HG03064 (cell line): ENCODE data around the gene SPINT1.
A peak's percentile ranks its signal among the peaks of the same experiment; 100 is the strongest.

Experiments used
- ATAC-seq: cut with Tn5 transposase; IDR thresholded peaks from one replicate; pipeline ENCODE4 v1.9.1; 2021; ENCODE audit warnings: low read depth; ENCODE audit not compliant: unreplicated experiment

Gene SPINT1, protein sequence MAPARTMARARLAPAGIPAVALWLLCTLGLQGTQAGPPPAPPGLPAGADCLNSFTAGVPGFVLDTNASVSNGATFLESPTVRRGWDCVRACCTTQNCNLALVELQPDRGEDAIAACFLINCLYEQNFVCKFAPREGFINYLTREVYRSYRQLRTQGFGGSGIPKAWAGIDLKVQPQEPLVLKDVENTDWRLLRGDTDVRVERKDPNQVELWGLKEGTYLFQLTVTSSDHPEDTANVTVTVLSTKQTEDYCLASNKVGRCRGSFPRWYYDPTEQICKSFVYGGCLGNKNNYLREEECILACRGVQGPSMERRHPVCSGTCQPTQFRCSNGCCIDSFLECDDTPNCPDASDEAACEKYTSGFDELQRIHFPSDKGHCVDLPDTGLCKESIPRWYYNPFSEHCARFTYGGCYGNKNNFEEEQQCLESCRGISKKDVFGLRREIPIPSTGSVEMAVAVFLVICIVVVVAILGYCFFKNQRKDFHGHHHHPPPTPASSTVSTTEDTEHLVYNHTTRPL

DNA sequence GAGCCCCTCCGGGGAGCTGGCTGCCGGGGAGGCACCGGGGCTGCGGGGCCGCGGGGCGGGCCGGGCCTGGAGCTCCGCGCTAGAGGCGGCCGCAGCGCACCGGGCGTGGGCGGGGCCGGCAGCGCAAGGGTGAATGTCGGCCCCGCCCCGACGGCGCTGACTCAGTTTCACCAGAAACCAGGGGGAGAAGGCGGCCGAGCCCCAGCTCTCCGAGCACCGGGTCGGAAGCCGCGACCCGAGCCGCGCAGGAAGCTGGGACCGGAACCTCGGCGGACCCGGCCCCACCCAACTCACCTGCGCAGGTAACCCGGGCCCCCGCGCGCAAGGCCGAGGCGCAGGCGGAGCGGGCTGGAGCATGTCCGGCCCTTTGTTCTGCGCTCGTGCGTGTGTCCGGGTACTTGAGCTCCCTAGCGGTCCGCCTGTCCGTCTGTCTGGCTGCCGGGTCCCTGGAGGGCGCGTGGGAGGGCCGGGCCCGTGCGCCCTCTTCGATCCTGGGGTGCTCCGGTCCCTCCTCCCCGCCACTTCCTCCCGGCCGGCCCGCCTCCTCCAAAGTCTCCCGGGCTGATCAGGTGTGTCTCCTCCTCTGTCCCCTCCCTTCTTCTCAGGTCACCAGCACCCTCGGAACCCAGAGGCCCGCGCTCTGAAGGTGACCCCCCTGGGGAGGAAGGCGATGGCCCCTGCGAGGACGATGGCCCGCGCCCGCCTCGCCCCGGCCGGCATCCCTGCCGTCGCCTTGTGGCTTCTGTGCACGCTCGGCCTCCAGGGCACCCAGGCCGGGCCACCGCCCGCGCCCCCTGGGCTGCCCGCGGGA, at the start of gene SPINT1:
TSS of gene SPINT1 (plus strand) at position 164 of the 811 bp plus-strand sequence. CDS start at position 671, 507 bp downstream.
- ATAC-seq = no peak

DNA sequence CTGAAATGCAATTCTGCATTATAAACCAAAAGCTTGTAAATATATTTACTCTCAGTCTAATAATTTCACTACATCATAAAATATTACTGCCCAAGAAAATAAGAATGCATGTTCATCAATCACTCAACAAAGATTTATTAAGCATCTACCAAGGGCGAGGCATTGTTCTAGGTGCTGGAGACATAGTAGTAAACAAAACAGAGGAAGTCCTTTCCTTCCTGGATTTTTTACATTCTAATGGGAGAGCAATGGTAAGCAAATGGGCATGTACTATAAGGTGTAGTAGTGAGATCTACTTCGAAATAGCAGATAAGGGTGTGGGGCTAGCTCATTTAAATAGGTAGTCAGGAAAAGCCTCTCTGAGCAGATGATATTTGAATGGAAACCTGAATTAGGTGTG, 47.8 kb upstream of the SPINT1 start:
- ATAC-seq = no peak

DNA sequence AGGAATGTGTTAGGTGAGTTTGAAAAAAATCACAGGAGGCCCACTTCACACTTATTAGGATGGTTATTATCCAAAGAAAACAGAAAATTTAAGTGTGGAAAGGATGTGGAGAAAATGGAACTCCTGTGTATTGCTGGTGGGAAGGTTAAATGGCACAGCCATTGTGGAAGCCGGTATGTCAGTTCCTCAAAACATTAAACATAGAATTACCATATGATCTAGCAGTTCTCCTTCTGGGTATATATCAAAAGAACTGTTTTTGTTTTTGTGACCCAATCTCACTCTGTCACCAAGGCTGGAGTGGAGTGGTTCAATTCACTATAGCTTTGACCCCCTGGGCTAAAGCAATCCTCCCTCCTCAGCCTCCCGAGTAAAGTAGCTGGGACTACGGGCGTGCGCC, 47.3 kb upstream of the SPINT1 start:
- ATAC-seq = no peak

DNA sequence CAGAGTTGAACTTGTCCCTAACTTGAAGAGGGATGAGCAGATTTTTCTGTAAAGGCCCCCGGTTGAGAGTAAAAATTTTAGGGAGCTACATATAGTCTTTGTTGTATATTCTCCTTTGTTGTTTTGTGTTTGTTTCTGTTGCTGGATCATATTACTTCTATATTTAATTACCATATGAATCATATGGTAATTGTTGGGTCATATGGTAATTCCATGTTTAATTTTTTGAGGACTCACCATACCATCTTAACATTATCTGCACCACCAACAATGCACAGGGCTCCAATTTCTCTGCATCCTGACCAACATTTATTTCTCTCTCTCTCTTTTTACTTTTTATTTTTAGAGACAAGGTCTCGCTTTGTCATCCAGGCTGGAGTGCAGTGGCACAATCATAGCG, 44.3 kb upstream of the SPINT1 start:
- ATAC-seq = no peak

DNA sequence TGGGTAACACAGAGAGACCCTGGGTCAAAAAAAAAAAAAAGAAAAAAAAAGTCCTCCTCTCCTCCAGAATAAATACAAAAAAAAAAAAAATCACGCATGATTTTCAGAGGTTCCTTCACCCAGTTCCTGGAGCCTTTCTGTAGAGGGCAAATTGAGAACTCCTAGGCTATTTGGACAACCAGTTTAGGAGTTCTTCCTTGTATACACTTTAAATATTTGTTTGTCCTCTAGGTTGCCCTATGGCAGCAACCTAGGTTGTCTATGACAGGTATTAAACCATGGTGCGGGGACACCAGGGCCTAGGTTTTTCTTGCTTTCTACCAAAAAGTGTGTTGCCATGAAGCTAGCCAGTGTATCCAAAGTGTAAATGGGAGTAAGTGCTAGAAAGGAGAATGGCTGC, 40.8 kb upstream of the SPINT1 start:
- ATAC-seq = no peak

DNA sequence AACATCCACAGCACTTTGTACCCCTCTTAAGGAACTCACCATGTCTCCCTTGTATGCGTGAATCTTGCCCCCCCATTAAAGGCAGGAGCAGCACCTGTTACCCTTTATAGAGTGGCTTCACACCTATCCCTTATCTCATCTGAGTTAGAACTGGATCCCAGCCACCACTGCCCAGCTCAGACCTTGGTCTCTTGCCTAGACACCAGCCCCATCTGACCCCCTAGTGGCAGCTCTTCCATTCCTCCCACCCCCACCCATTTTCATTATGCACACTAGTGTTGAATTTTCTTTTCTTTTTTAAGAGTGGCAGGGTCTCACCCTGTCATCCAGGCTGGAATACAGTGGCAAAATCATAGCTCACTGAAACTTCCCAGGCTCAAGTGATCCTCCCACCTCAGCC, 40.2 kb upstream of the SPINT1 start:
- no peak for ATAC-seq

DNA sequence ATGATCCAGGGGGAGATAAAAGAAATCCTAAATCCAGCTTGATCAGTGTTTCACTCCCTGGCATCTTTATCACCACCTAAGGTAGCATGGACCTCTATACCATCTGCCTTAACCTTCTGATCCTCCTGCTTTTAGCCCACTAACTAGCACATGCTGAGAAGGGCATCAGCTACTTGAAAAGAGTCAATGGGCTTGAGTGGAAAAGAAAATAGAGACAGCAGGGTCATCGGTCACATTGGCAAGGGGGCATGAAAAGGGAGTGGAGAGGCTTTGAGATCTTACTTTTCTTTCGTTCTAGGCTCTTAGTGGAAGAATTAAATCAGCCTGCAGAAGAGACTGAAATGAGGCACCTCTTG, 37.2 kb upstream of the SPINT1 start:
- no peak for ATAC-seq

DNA sequence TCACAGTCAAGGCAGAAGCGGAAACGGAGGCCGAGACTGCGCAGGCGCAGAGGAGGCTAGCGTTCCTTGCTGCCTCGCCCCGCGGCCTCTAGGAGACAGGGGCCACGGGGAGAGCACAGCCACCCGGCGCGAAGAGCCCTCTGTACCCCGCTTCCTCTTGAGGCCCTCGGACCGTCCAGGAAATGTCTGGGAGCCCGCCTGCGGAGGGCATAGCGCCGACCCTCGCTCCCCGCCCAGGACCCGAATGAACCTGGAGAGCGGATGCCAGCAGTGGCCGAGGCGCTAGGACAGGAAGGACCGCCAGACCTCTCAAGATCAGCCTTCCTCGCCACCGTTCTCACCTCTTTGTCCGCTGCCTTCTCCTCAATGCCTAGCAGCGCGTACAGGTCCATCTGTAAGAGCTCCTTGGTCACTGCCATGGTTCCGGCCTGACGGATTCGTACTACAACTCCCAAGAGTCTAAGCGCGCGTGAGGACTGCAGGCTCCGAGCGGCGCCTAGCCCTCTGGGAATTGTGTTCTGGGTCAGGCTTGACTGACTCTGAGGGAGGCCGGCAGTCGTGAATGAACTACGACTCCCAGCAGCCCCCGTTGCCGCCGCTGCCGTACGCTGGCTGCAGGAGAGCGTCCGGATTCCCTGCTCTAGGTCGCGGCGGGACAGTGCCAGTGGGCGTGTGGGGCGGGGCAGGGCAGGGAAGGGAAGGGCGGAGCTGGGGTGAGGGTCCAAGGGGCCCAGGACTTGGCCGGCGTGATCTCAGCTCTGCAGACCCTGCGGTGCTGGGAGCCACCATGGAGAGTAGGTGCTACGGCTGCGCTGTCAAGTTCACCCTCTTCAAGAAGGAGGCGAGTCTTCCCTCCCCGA, 36.6 kb upstream of the SPINT1 start, which contains the start of the genes DNAJC17 and ZFYVE19:
TSS of gene DNAJC17 (minus strand) at position 446 of the 860 bp plus-strand sequence. CDS start at position 419, 27 bp downstream.
TSS of gene ZFYVE19 (plus strand) at position 62 of the 860 bp plus-strand sequence. CDS start at position 563, 501 bp downstream.
- peak; percentile 95 for ATAC-seq

DNA sequence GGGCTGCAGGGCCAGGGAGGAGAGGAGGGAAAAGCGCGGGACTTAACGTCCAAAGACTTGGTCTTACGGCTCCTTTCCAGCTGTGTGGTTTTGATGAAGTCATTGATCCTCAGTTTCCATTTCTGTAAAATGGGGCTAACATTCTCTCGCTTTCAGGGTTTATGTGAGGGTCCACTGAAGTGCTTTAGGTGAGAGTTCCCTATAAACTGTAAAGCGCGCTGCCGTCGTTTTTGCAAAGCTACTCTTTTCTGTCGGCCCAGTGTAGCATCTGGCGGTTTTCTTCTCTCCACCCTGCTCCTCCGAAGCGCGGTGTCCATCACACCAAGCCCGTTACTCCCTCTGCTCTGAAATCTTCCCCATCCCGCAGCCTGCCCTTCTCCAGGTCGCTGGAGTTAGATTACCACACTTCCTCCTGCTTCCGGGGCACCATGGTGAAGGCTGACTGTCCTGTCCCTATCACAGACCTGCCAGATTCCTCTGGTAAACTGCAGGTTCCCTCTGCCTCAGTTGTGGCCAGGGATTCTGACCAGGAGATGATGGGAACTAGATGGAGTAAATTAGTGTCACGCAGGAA, 35.9 kb upstream of the SPINT1 start:
- no peak for ATAC-seq

DNA sequence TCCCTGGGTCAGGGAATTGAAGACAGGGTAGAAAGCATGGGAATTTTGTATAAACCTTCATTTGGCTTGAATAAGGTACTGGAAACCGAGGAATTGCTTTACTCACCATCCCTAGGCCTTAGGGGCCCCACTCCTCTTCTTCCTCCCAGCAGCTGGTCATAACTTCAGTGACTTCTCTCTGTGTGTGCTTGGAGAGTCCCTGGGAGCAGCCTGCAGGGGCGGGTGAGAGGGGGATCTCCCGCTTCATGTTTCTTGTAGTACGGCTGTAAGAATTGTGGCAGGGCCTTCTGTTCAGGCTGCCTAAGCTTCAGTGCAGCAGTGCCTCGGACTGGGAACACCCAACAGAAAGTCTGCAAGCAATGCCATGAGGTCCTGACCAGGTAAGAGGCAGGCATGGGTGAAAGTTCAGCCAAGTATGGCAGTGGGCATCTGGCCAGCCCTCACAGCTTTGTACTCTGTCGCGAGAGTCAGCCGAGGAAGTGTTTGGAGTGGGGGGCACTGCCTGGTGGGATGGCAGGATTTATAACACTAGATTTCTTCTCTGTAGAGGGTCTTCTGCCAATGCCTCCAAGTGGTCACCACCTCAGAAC, 34.9 kb upstream of the SPINT1 start:
- no peak for ATAC-seq

DNA sequence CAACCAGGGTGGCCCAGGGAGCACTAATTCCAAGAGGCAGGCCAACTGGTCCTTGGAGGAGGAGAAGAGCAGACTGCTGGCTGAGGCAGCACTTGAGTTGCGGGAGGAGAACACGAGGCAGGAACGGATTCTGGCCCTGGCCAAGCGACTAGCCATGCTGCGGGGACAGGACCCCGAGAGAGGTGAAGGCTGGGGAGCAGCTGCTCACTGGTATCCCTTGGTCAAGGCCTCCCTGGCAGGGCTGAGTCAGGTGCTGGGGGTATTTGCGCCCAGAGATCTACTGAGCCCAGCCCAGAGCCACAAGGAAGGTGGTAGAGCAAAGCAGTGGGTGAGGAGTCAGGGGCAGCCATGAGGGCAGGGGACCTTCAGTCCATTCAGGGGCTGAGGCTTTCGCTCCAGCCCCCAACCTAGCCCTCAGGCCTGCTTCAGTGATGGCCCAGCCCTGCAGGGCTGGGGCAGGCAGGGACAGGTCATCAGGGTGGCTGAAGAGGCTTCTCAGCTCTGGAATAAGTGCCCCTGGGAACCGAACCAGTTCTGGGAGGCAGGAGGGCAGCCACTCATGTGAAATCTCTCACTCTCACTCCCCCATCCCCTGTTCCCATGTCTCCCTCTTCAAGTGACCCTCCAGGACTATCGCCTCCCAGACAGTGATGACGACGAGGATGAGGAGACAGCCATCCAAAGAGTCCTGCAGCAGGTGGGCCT, 31.0 kb upstream of the SPINT1 start:
- ATAC-seq = no peak

DNA sequence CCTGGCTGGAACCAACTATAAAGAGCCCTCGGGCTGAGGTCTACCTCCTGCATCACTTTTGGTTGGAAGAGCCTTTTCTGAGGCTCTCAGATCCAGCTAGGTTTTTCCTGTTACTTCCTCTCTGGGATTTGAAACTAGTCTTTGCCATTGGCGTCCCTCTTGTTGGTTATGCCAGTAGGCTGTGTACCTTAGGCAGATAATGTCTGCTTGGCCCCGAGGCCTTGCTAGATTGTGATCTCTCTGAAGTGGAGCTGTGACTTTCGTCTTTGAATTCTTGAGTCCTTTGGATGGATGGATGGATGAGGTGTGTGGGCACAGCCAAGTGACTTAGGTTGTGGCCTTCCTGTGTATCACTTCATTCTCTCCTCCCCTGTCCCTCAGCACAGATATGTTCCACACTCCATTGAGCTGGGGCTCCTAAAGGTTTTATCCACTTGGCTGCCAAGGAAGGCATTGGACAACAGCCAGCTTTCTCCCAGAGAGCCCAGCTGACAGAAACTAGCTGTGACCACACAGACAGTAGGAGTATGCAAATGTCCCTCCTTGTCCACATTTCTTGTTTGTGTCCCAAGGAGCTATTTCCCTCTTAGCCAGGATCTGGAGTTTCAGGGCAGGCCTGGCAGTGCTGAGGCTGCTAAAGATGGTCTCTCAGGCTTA, 28.7 kb upstream of the SPINT1 start:
- no peak for ATAC-seq

DNA sequence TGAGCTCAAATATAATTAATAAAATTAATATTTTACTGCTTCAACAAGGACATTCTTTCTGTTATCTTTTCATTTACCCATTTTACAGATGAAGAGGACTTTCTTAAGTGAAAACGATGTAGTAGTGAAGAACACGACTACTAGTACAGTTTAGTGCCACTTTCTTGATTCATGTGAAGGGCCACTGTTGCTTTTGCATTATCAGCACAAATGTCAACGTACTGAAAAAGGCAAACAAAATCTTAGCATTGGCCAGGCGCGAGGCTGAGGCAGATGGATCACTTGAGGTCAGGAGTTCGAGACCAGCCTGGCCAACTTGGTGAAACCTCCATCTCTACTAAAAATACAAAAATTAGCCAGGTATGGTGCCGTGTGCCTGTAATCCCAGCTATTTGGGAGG, 24.8 kb upstream of the SPINT1 start:
- no peak for ATAC-seq

DNA sequence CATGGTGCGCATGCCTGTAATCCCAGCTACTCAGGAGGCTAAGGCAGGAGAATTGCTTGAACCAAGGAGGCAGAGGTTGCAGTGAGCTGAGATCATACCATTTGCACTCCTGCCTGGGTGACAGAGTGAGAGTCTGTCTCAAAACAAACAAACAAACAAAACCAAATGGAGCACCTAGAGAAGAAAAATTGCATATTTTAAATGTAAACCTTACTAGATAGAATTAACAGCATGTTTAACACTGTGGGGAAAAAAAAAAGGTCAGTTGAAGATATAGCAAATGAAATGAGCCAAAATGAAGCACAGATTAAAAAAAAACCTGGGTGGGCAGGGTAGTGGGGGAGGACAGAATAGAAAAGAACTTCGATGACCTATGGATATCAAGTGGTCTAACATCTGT, 22.7 kb upstream of the SPINT1 start:
- ATAC-seq = no peak

DNA sequence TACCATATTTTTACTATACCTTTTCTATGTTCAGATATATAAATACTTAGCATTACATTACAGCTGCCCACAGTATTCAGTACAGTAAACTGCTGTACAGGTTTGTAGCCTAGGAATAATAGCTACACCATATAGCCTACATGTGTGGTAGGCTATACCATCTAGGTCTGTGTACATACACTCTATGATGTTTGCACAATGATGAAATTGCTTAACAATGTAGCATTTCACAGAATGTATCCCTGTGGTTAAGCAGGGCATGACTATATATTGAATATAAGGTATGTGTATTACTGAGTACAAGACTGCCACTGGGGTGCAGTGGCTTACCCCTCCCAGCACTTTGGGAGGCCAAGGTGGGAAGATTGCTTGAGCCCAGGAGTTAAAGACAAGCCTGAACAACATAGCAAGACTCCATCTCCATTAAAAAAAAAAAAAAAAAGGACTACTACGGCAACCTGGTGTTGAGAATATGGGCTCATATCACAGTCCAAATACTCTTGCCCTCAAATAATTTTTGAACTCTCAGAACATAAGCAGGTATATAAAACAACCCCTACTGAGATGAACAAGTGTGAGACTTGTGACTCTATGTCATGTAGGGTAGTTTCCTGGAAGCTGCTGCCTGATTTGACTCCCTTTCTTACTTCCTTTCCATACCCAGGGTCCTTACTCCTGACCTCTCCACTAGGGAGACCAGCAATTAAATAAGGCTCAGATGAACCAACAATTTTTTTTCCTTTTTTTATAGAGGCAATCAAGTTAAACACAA, 20.1 kb upstream of the SPINT1 start:
- ATAC-seq = no peak

DNA sequence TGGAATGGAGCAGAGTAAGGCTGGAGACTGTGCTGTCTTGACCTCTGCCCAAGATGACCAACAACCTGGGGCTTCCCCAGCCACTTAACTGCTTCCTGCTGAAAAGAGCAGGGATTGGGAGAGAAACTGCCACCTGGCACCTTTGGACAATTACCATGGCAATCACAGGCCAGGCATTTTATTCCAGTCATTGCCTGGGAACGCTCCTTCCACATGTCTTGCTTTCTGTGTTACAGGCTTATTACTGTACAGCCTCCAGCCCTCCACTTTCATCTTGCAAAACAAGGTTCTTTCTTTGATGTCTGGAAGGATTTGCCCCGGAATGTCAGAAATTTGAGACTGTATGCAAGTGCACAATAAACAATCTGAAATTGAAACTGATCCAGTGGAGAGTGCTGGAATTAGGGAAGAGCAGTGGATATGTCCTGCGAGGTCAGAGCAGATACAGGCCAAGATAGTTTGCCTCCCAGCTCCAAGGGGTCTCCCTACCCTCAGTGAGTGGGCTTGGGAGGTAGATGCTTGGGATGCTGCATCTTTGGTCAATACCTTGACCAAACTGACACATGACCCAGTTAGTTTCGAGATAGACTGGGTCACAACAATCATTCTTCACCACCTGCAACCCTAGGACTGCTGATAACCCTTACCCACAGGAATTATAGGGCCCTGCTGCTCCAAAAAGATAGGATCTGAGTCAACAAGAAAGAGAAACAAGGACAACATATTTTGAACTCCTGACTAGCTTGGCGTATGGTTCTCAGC, 18.0 kb upstream of the SPINT1 start:
- ATAC-seq = no peak

DNA sequence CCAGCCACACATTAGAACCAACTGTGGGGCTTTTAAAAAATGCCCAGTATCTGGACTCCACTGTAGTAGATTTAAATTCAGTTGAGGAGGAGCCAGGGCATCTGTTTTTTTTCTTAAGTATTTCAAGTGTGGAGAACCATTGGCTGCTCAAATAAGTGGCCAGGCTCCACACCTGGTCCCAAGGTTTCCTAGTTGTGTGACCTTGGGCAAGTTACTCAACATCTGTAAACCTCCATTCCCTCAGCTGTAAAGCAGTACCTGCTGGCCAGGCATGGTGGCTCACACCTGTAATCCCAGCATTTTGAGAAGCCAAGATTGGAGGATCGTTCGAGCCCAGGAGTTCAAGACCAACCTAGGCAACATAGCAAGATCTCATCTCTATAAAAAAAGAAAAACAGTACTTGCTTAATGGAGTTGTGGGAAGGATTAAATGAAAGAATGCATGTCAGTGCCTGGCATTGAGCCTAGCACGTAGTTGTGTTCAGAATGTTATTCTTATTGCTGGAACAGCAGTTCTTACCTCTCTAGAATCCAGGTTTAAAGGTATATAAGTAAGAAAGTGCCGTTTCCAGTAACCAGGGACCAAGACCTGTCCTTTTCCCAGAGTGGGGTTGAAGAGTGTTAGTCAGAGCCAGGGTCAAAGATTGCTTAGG, 17.3 kb upstream of the SPINT1 start:
- ATAC-seq = no peak
